Memory B cell (primary cell): ENCODE measurements around the gene NXPH3.

Experiments
- ATAC-seq: fragments of 150-1000 bp; cut with Tn5 transposase; 2 replicates; pipeline ENCODE4 v1.10.0; 2021; ENCODE audit warnings: low read depth, mild to moderate bottlenecking, moderate library complexity
- DNase-seq, 2 donors: peaks; one replicate each; pipeline ENCODE4 v3.0.0; 2022; ENCODE audit warnings: low spot score in 2 of 2
- H3K27ac Mint-ChIP-seq: one replicate; pipeline ENCODE4 v1.8.0; 2022; ENCODE audit warnings: mild to moderate bottlenecking, moderate library complexity, mixed read lengths
- H3K27me3 Mint-ChIP-seq: one replicate; pipeline ENCODE4 v1.8.0; 2022; ENCODE audit warnings: mixed read lengths
- H3K36me3 Mint-ChIP-seq: one replicate; pipeline ENCODE4 v1.8.0; 2022; ENCODE audit warnings: mild to moderate bottlenecking, mixed read lengths
- H3K4me1 Mint-ChIP-seq: one replicate; pipeline ENCODE4 v1.8.0; 2022; ENCODE audit warnings: mixed read lengths
- H3K4me3 Mint-ChIP-seq: one replicate; pipeline ENCODE4 v1.8.0; 2022; ENCODE audit warnings: mild to moderate bottlenecking, moderate library complexity, mixed read lengths
- H3K9me3 Mint-ChIP-seq: one replicate; pipeline ENCODE4 v1.8.0; 2022; ENCODE audit warnings: mixed read lengths

NXPH3 gene

DNA sequence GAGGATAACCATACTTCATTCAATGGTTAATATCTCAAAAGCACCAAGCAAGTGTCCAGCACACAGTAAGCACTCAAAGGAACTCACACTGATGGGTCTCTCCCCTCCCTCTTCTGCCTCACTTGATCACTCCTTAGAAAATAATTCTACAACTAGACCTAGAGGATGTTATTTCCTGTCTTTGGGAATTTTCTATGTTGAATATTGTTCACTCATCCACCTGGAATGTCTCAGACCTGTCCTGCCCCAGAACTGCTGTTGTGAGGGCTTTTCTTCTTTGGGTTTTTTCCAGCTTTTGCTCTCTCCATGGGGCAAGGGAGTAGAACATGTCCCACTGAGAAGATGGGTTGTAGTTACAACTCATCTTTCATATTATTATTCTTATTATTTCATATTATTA, 25.3 kb downstream of the NXPH3 start:
- no peak for DNase-seq
- Mint-ChIP-seq H3K27me3 (no peaks in the 10 kb centered on the region), H3K9me3 (no peaks in the 10 kb centered on the region), H3K27ac (no peak overlapping the region), H3K36me3 (peaks cover 51% of the 10 kb centered on the region), H3K4me1 (no peaks in the 10 kb centered on the region), H3K4me3 (no peak overlapping the region)
- ATAC-seq, result no peak

DNA sequence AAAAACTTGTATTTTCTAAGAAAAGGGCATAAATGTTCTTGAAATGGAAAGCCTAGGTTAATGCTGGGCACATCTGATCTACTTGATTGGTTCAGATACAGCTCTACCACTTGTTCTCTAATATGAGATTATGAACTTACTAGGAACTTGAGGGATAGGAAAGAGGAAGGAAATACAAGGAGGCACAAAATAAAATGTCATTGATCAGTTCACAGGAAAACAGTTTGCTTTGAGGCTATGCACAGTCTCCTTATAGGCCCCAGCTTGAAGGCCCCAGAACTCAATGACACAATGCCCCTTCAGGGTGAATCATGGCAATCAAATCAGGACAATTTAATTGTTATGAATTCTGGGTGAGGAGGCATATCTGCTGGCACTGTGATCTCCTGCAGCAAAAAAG, 27.1 kb downstream of the NXPH3 start:
- no peak overlapping the region for H3K4me3 Mint-ChIP-seq
- peaks cover 47% of the 10 kb centered on the region for H3K36me3 Mint-ChIP-seq
- no peaks in the 10 kb centered on the region for H3K4me1 Mint-ChIP-seq
- H3K9me3 Mint-ChIP-seq, result no peaks in the 10 kb centered on the region
- H3K27me3 Mint-ChIP-seq, result no peaks in the 10 kb centered on the region
- no peak for ATAC-seq
- DNase-seq, result no peak
- no peak overlapping the region for H3K27ac Mint-ChIP-seq

DNA sequence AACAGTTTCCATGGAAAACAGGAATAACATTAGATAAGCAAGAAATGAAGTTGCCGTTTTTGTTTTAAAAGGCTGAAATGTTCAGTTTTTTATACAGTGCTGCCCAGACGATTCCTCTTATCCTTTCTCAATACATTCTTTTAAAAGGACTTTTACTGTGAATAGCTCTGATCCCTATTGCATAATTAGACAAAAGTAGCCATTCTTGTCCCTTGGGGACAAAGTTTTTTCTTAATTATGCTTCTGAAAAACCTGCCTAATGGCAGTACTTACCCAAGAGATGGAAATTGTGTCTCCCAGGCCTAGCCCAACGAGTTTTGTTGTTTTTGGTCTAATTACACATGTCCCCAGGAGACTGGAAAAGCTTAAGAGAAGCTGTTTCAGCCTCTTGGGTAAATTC, 27.6 kb downstream of the NXPH3 start:
- no peaks in the 10 kb centered on the region for H3K4me1 Mint-ChIP-seq
- ATAC-seq (no peak), DNase-seq (no peak)
- H3K36me3 Mint-ChIP-seq, result peaks cover 45% of the 10 kb centered on the region
- H3K27ac Mint-ChIP-seq, result no peak overlapping the region
- no peaks in the 10 kb centered on the region for H3K27me3 Mint-ChIP-seq
- no peak overlapping the region for H3K4me3 Mint-ChIP-seq
- no peaks in the 10 kb centered on the region for H3K9me3 Mint-ChIP-seq

- peaks cover 42% of the 10 kb centered on the region for H3K36me3 Mint-ChIP-seq
- H3K9me3 Mint-ChIP-seq, result no peaks in the 10 kb centered on the region
- H3K27me3 Mint-ChIP-seq, result no peaks in the 10 kb centered on the region
- H3K4me3 Mint-ChIP-seq, result no peak overlapping the region
- ATAC-seq (no peak), DNase-seq (no peak)
- H3K4me1 Mint-ChIP-seq, result no peaks in the 10 kb centered on the region
- H3K27ac Mint-ChIP-seq, result no peak overlapping the region
Observed at GRCh38 chr17:49603720-49604119, 28.0 kb downstream of the NXPH3 start.

DNA sequence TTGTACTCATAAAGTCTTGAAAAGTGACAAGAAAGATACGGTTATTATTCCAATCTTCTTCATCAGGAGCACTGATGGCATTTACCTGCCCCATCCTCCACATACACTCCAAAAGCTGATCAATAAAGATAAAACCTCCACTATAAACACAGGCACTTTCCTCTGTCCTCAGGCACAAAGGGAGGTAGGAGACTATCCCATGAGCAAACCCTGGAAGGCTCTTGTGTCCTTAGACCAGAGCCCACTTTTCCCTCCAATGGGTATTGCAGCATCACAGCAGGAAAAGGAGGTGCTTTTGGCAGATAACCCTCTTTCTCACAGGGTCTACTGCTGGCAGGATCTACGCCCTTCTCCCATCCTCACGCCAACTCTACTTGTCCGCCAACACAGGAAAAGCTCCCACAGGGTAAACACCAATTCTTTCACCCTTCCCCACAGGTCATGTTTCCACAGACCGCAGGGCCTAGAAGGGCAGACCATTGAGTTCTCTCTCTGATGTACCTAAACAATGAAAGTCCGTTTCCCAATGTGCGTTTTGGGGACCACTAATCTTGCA, 28.7 kb downstream of the NXPH3 start:
- ATAC-seq (no peak), DNase-seq (no peak)
- no peak overlapping the region for H3K4me3 Mint-ChIP-seq
- H3K36me3 Mint-ChIP-seq, result peaks cover 44% of the 10 kb centered on the region
- no peaks in the 10 kb centered on the region for H3K27me3 Mint-ChIP-seq
- H3K9me3 Mint-ChIP-seq, result no peaks in the 10 kb centered on the region
- H3K27ac Mint-ChIP-seq, result no peak overlapping the region
- H3K4me1 Mint-ChIP-seq, result no peaks in the 10 kb centered on the region

DNA sequence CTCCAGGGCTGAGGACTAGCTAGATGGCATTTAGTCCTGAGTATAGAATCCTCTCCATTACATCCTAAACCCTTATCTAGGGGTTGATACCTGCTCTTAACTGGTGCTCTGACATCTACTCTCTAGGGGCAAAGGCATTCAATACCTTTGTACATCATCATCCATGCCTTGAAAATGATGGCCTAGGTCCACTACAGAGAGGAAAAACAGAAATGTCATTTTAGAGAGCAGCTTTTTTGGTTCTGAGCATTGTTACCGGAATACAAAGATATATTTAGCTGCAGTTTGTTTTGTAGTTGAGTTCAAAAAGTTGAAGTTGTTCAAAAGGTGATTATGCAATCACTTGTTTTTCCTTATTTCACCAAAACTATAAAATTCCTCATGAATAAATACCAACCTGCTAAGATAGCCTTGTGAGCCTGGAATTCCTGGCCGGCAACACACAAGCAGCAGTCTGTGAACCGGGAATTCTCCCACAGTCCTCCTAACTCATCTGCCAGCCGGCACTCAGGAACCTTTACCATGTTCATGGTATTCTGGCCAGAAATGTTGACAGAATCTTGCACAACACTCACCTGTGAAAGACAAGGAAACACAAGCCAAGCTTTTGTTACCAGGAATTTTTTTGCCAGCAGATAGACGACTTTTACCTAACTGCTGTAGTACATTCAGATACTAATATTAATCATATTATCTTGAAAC, 35.4 kb downstream of the NXPH3 start:
- Mint-ChIP-seq H3K4me1 (no peaks in the 10 kb centered on the region), H3K36me3 (peaks cover 30% of the 10 kb centered on the region), H3K9me3 (no peaks in the 10 kb centered on the region), H3K27ac (no peak overlapping the region), H3K4me3 (no peak overlapping the region), H3K27me3 (no peaks in the 10 kb centered on the region)
- ATAC-seq, result no peak
- no peak for DNase-seq

- Mint-ChIP-seq H3K4me1 (no peaks in the 10 kb centered on the region), H3K4me3 (no peak overlapping the region), H3K27me3 (no peaks in the 10 kb centered on the region), H3K27ac (no peak overlapping the region), H3K36me3 (peaks cover 28% of the 10 kb centered on the region), H3K9me3 (no peaks in the 10 kb centered on the region)
- ATAC-seq (no peak), DNase-seq (no peak)
Observed at GRCh38 chr17:49612726-49613125, 37.1 kb downstream of the NXPH3 start.

GRCh38 chr17:49613182-49613800, 37.6 kb downstream of the NXPH3 start:
- H3K9me3 Mint-ChIP-seq, result no peaks in the 10 kb centered on the region
- DNase-seq (no peak), ATAC-seq (no peak)
- peaks cover 28% of the 10 kb centered on the region for H3K36me3 Mint-ChIP-seq
- H3K4me3 Mint-ChIP-seq, result no peak overlapping the region
- H3K27me3 Mint-ChIP-seq, result no peaks in the 10 kb centered on the region
- no peaks in the 10 kb centered on the region for H3K4me1 Mint-ChIP-seq
- no peak overlapping the region for H3K27ac Mint-ChIP-seq

GRCh38 chr17:49616086-49616485, 40.4 kb downstream of the NXPH3 start:
- Mint-ChIP-seq H3K4me1 (no peaks in the 10 kb centered on the region), H3K36me3 (peaks cover 26% of the 10 kb centered on the region), H3K27me3 (no peaks in the 10 kb centered on the region), H3K9me3 (no peaks in the 10 kb centered on the region), H3K4me3 (no peak overlapping the region), H3K27ac (no peak overlapping the region)
- ATAC-seq, result no peak
- DNase-seq, result no peak

DNA sequence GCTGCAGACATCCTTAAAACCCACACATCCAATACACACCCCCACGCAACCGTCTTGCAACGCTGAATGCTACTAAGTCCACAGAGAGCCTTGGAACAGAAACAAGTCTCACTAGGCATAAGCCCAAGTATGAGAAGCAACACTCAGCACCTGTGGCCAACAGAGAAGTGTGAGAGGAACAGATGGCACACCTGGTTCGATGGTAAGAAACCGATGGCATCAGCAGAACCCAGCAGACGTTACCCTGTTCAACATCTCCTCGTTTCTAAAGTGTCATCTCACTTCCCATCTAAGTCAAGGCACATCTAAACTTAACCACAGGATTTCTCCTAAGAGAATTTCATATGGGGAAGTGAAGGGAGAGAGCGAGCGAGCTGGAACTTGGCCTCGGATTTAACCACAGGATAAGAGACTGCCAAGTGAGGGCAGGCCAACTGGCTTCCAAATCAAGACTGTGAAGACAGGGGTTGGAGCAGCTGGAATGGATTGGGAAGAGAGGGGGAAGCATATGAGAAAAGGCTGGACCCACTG, 41.0 kb downstream of the NXPH3 start:
- ATAC-seq, result no peak
- Mint-ChIP-seq H3K27me3 (no peaks in the 10 kb centered on the region), H3K4me3 (no peak overlapping the region), H3K4me1 (no peaks in the 10 kb centered on the region), H3K9me3 (no peaks in the 10 kb centered on the region), H3K36me3 (peaks cover 28% of the 10 kb centered on the region), H3K27ac (no peak overlapping the region)
- no peak for DNase-seq

- no peak overlapping the region for H3K4me3 Mint-ChIP-seq
- no peaks in the 10 kb centered on the region for H3K9me3 Mint-ChIP-seq
- H3K27me3 Mint-ChIP-seq, result no peaks in the 10 kb centered on the region
- ATAC-seq (no peak), DNase-seq (no peak)
- H3K4me1 Mint-ChIP-seq, result no peaks in the 10 kb centered on the region
- peaks cover 33% of the 10 kb centered on the region for H3K36me3 Mint-ChIP-seq
- H3K27ac Mint-ChIP-seq, result no peak overlapping the region
Observed at GRCh38 chr17:49618028-49618611, 42.4 kb downstream of the NXPH3 start.

DNA sequence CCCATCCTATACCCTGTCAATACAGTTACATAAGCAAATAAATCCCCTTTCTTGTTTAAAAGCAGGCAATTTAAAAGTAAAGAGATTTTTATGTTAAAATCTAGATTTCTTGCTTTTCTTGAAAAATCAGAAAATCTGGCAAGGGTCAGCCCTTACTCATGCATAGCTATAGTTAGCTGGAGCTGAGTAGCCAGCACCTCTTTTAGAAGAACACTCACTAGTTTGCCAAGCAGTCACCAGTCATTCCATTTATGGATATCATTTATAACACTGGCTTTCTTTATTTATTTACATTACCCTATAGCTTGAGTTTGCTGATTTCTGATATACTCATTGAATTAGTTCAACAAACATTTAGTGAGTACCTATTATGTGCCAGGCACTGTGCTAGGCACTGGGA, 45.7 kb downstream of the NXPH3 start:
- no peak overlapping the region for H3K27ac Mint-ChIP-seq
- no peak for ATAC-seq
- H3K27me3 Mint-ChIP-seq, result no peaks in the 10 kb centered on the region
- H3K4me1 Mint-ChIP-seq, result peaks cover 3% of the 10 kb centered on the region
- no peaks in the 10 kb centered on the region for H3K9me3 Mint-ChIP-seq
- no peak for DNase-seq
- H3K36me3 Mint-ChIP-seq, result peaks cover 32% of the 10 kb centered on the region
- no peak overlapping the region for H3K4me3 Mint-ChIP-seq

DNA sequence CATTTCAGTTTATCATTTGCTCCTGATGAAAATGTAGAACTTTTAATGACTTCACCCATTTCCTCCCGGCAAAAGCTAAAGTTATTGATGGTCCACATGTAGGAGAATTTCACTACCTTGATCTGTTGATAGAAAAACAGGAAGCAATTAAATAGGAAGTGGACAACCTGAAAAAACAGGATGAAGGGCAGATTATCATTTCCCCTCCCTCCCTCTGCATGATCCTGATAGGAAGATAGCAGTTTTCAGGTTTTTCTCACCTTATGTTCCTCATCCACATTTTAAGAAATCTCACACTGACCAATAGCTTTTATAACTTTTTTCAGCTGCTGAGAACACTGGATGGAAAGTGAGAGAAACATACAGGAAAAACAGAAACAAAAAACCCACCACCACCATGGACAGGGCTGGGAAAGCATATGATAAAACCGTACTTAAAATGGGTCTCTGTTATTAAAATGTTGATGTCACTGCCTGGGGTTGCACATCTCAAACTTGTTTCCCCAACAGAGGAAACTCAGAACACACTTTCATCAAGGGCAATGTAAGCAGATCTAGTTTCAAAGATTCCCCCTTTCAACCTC, 46.4 kb downstream of the NXPH3 start:
- Mint-ChIP-seq H3K27ac (no peak overlapping the region), H3K4me1 (peaks cover 3% of the 10 kb centered on the region), H3K27me3 (no peaks in the 10 kb centered on the region), H3K36me3 (peaks cover 27% of the 10 kb centered on the region), H3K4me3 (no peak overlapping the region), H3K9me3 (no peaks in the 10 kb centered on the region)
- DNase-seq (no peak), ATAC-seq (no peak)

- no peaks in the 10 kb centered on the region for H3K27me3 Mint-ChIP-seq
- H3K36me3 Mint-ChIP-seq, result peaks cover 22% of the 10 kb centered on the region
- H3K4me1 Mint-ChIP-seq, result peaks cover 6% of the 10 kb centered on the region
- H3K9me3 Mint-ChIP-seq, result no peaks in the 10 kb centered on the region
- H3K4me3 Mint-ChIP-seq, result no peak overlapping the region
- ATAC-seq (no peak), DNase-seq (no peak)
- H3K27ac Mint-ChIP-seq, result no peak overlapping the region
Observed at GRCh38 chr17:49624896-49625295, 49.2 kb downstream of the NXPH3 start.
